GM18499 (cell line): ENCODE data around the gene HOXD11.

Experiments
- ATAC-seq: cut with Tn5 transposase; IDR thresholded peaks from one replicate; pipeline ENCODE4 v1.9.1; 2021; ENCODE audit warnings: moderate number of reproducible peaks; ENCODE audit not compliant: insufficient read depth, unreplicated experiment

The HOXD11 gene

DNA sequence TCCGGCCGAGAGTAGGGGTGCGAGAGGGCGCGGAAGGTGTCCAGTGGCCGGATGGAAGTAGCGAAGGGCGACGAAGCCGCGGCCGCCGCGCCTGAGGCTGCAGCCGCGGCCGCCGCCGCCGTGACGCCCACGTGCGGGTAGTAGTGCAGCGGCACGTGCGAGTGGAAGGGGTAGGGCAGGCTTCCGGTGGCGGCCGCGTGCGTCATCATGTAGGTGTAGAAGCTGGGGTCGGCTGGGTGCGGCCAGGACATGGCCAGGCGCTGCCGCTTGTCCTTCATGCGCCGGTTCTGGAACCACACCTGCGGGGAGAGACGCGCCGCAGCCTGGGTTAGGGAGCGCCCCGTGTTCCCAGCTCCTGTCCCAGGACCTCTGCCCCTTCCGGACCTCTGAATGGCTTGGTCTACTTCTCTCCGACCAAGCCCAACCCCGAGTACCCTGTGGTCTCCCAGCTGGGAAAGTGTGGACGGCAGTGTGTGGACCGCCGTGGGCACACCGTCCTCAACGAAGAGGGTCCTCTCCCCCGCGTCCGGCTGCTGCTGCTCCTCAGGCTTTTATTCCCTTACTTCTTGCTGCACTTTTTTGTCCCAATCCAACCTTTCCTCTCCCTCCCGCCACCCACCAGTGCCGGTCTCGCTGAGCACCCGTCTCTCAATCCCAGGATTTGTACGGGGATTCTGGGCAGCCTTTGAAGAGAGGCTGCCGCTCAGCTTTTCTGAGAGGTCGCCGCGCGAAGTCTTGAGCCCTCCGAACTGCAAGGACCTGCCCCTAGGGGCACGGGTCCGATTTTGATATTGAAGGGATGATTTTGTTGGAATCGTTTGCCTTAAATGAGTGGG lies 26.3 kb upstream of the HOXD11 start:
- ATAC-seq = no peak

DNA sequence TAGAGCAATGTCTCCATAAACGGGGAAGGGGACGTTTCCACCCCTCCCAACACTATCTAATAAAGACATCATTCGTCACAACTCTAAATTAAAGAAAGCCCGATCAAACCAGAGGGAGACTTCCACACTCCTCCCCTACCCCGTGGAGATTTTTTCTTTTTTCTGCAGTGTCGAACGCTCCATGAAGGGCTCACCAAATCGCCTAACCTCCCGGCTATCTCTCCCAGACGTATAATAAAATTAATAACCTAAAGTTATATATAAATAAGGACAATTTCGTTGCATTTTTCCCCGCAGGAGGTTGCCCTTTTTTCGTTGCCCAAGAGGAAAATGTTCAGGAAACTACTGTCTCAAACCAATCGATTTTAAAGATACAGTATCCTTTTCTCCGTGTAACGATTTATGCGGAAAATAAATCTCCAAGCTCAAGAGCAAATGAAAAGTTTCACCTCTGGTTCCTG lies 25.7 kb upstream of the HOXD11 start:
- no peak for ATAC-seq

DNA sequence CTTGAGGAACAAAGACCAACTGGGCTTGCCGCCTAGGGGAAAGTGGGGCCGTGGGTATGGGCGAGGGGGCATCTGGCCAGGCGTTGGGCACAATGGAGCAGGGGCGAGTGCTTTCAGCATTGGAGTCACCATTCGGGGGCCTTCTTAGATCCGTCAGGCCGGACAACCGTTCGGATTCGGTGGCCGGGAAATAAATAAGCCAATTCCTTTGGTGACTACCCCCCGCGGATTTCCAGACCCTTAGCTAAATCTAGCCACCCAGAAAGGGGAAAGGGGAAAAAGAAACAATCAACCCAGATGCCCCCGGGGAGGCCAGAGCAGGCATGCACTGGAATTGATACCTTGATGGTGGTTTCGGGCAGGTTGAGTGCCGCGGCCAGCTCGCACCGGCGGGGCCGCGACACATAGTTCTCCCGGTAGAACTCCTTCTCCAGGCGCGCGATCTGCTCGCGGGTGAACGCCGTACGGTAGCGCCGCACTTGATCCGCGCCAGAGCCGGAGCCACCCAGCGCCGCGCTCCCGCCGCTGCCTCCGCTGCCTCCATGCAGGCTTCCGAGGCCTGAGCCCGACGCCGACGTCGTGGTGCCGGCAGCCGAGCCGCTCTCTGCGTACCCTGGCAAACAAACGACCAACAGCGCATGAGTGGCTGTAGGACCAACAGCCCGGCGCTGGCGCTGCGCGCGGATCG lies 25.1 kb upstream of the HOXD11 start:
- no peak for ATAC-seq

DNA sequence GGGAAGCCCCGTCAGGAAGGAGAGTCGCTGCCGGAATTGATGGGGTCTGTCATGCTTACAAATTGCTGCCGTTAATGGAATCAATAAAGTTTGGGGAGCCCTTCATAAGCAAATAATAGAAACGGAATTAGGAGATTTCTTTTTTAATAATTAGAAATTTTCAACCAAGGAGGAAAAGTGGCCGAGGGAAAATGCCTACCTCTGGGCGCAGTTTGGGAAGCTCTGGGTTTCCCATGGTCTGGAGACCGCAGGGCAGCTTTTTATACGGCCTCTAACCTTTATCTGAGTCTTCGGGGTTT lies 24.6 kb upstream of the HOXD11 start:
- ATAC-seq = no peak

DNA sequence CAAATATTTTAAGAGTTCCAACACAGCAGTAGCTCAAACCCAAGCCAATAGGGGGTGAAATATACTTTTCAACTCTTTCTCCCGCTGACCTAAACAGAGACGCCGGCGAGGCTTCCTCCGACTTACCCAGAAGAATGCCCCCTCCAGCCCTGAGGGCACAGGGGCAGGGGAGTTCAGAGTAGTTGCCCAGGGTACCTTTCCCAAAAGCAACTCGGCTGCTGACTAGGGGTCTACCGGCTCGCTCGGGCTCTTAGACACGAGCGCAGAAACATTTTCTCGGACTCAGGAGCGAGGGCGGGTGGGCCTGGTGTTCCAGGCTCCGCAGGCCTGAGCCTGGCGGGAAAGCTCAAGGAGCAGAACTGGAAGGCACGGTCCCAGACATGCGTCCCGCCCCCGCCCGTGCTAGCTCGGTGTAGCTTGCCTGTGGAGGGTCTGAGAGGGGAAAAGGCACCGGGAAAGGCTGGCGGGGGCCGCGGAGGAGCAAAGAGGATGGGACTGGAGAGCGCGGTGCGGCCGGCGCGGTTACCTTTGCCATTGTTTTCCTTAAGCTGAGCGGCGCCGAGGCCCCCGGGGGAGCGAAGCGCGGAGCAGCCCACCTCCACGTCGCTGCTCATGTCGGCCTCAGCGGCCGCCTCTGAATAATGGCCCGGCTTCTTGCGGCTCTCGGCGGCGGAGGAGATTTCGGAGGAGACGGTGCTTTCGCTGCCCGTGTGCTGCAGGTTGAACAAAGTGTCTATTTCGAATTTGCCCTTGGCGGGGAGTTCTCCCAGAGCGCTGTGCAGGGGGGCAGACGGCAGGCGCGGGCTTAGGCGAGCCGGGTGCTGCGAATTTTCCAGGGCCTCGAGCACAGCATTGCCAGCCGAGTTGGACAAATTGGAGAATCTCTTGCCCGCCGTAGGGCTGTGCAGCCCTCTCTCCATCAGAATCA lies 24.0 kb upstream of the HOXD11 start:
- ATAC-seq = no peak

DNA sequence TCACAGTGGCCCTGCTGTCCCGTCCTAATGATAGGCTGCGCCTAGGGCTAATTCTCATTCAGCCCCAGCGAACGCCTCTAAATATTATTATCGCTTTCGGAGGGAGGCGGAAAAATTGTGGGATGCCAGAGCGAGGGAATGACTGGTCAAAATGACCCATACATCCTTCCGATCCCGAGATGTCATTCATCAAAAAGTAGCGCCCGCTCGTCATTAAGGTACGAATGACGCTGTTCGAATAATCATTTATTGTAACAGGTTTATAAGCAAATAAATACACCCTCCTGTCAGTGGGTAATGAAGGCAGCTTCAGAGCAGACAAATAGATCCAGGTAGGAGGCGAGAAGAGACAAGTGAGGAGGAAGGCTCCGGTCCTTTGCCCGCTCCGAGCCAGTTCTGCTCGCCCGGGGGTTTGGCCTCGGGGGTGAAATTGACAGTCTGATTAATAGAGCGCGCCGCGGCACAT lies 23.3 kb upstream of the HOXD11 start, which contains the start of gene EVX2:
Gene EVX2 (minus strand): TSS at position 167 of the 466 bp plus-strand sequence. CDS start 186 bp downstream, outside the sequence.
- no peak for ATAC-seq

DNA sequence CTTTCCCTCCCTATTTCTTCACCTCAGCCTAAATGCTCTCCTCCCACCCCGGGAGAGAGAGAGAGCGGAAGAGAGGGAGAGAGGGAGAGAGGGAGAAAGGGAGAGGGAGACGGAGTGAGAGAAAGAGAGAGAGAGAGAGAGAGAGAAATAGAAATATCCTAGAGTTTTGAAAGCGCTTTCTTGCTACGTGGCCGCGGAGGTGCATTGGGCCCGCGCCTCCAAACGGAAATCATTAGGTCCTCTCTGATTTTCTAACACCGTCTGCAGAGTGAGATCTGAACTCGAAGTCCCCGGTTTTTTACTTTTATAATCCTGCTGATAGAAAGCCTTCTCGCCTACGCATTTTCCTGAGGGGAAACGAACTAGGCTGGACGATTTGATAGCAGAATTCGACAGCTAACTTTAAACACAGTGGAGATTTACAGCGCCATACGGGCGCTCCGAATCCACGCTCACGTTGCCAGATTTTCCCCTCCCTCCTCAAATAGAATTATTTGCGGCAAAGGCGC lies 22.4 kb upstream of the HOXD11 start:
- ATAC-seq = no peak

DNA sequence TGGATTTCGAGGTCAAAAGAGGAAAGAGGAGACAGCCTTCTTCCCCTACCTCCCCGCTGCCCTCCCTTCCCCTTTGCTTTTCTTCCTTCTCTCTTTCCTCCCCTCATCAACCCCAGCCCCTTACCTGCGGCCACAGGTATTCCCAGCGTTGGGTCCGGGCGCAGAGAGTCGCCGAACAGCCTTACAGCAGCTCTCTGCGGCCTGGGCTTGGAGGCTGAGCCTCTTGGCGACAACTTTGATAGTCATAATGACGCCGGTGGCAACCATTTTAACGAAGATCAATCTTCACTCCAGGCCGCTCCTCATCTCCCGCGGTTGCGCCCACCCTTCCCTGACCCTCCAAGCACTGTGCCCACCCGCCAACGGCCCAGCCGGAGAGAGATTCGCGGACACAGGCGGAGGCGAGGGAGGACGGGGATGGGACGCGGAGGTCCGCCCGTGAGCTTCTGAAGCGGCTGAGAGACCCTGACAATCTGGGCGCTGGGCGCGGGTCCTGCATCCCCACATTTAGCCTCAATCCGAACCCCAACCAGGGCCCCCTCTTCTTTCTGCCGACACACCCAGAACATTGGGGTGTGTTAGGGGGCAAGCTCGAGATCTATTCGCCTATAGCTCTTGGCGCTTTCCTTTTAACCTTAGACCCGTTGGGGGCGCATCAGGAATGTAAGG lies 21.8 kb upstream of the HOXD11 start:
- no peak for ATAC-seq

DNA sequence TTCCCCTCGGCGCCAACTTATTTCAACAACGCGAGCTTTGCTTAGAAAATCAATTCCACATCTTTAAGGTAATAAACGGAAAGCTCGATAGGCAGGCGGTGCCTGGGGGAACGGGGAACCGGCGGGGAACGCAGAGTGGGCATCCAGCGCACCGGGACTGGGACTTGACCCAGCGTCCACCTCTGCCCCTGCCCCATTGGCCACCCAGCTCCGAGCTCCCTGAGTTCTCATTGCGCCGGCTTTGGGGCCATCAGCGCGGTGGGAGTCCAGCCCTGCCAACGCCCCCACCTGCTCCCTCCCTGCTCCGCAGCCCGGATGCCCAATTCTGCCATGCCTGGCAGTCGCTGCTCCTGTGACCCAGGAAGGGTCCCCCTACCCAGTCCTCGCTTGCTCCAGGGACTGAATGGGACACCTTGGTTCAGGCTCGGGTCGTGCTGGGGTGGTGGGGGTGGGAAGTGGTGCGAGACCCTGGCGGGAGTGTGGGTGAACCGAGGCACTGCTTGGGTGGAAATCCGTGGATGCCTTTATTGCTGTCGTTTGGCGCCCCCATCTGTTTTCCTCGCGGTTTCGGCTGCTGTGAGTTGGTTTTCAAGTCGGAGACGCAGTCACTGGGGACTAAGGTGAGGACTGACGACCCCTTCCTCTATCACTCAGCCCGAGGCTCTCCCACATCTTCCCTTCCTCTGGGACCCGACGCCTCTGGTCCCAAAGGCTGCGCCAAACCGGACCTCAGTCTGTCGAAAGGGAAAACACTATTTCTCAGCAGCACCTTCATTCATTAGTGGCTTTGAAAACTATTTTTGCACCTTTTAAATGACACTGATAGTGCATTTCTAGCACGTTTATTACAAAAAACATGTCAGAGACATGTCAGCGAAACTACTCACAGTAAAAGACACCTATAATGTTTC lies 21.0 kb upstream of the HOXD11 start:
- ATAC-seq = no peak

DNA sequence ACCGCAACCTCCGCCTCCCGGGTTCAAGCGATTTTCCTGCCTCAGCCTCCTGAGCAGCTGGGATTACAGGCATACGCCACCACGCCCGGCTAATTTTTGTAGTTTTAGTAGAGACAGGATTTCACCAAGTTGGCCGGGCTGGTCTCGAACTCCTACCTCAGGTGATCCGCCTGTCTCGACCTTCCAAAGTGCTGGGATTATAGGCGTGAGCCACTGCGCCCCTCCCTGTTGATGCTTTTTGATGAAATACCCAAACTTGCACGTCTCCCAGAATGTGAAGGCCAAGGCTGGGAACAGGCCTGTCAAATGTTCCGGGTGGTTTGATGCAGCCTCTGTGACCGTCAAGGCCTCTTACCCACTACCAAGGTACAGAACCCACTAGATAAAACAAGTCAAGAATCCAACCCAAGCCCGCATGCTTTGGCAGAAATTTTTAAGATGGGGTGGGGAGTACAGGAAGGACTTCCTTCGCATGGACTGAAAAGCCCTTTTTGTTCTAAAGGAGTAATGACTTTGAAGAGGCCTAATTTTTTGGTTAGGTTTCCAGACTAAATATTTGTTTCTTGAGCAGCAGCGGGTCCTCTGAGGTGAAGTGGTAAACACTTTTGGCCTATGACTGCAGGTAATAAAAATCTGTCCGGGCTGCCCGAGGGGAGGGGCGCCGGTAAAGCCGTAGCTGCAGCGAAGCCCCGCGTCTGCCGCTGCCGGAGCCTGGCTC lies 19.6 kb upstream of the HOXD11 start:
- ATAC-seq = no peak

DNA sequence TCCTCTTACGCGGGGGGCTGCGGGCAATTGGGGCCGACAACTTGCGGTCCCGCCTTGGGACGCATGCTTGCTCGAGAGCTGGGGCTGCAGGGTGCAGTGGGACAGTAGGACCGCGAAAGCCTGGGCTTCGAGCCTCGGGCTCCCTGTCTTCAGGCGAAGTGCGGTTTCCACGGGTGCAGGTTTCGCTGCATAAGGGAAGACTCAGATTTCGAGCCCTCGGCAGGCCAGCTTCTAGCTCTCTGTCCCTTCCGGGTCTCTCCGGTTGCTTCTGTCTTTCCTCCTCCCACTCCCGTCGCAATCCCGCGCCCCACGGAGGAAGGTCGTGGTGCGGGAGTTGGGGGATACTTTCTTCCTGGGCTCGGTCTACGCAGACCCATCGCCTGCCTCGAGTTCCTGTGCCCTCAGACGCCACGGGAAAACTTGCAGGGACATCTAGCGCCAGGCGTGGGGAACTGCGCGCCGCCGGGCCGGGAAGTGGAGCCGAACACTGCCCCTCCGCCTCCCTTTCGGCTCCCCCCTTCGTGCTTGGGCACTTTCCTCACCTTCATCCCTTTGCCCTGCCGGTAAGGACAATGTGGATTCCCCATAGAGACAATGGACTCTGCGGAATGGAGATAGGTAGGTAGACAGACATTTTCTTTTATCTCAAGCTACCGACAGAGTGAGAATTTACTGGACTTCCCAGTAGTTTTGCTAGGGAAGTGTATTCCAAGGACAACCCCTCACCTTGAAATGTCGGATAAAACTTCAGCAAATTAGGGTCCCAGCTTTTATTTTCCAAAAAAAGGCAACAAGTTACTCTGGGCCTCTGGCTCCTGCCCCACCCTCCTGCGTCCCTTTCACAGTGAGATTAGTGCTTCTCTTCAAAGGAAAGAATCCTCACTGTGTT lies 18.8 kb upstream of the HOXD11 start:
- ATAC-seq = no peak

DNA sequence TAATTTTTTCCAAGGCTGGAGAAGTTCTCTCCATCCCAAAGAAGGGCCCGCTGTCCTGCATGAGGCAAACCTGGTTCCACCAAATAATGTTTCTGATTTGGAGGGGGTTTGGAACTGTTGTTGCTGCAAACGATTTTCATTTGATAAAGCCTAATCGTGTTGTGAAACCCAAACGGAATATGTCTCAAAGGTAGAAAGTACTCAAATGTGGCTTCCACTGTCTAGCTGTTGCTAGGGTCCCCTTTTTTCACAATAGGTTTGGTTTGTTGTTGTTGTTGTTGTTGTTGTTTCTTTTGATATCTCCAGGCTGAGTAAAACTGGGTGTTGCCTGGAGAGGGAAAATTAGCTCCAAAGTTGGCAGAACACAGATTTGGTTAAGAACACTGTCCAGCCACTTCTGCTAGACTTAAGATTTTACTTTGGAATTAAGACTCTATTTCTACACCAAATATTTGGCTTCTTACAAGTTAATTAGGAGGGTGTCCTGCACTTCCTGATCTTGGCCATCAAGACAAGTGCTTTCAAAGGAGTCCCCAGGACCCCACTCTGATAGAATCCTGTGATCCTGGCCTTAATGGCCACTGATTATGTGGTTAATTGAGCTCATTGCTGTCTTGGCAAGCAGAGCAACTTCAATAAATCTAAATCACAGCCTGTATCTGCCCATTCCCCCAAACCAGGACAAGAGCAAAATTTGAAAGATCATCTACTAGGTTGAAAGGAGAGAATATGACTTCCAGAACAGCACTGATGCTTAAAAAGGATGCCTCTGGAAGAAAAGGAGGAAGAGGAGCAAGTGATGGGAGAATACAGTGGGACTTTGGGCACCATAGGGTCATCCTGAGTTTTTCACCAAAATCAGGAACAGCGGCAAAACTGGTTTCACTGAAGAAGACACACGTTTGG lies 17.9 kb upstream of the HOXD11 start:
- no peak for ATAC-seq

DNA sequence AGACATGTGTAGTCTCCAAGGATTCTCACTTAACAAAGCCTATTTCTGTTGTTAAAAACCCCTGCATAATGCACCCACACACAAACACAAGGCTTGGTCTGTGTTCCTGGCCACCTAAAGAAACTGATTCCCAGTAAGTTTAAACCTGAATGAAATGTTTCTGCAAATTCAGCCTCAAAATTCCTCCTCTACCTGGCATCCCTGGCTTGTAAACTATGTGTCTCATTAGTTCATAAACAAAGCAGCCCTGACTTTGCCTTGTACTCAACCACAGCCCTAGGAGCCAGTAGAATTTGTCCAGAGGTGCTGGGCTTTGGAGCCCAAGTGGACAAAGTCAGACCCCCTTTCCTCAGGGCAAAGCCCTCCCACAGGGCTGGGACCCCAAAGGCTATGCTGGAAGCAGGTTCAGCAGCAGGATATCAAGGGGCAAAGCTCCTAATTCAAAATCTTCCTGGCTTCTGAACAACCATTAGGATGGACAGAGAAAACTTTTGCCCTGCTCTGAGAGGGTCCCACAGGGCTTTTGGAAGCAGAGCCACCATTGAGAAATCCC lies 17.2 kb upstream of the HOXD11 start:
- no peak for ATAC-seq

DNA sequence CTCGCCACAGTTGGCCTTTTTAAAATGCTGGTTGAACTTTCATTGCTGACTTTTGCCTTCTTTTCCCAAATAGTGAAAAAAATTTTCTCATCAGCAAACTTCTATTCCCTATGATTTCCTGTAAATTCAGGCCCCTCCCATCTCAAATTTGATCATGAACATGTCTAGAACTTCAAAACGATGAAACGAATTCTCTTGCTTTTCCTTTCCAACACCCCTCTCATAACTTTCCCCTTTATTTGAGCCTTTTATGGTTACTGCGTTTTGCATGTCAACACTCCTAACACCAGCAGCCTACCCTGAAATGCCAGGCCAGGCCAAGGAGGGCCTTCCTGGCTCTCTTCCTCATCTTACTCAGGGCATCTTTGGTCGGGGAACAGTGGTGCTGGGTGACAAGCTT lies 16.2 kb upstream of the HOXD11 start:
- ATAC-seq = no peak

DNA sequence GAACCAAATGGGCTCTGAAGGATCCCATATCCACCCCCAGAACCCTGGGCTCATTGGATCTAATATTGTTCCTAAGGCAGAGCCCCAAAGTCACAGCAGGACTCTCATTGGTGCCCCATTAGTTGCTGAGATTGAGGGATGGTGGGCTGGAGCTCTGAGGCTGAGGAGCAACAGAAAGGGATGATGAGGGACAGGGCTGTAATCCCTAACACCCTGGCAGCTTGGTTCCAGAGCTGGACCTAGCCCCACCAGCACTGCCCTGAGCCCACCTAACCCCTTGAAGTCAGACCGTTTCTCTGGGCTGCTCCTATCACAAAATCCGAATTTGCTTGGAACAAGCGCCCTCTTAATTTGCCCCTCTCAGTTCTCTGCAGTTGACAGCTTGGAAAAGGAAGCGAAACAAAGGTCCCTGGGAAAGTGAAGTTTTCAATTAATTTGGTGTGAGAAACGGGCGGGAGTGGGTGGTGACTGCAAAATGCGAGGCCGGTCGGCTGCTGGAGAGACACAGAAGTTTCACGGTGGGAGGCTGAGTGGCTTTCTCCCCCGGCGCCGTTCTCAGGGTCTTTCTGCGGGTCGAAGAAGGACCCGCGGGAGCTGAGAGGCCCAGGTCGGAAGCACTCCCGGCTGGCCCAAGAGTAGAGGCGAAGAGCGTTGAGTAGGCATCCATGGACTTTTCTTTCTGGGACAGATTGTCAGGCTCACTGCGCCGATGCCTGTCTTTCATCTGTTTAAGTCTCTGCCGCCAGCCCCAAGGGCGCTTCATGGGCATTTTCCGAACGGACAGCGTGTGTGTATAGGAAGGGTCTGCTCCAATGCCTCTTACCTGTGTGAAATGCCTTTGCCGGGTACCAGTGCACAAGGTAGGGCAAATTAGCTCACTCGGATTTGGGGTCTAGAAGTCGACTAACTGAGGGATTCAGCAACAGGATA lies 15.5 kb upstream of the HOXD11 start:
- ATAC-seq = no peak
